ENCODE data around the gene TBC1D24. TPM values are rescaled to one million over a fixed set of nuclear protein-coding genes. Genes with fewer than 3 reads are reported as not detected.

Gene TBC1D24
- total RNA-seq, 4 donors from 2014 or later: 8.7 to 14.8 (median 9.9) TPM

GRCh38 chr16:2494616-2495015, 19.7 kb downstream of the TBC1D24 start:
- peaks cover 21 to 28% of the 10 kb centered on the region in 2 donors for H3K4me1 ChIP-seq
- intact Hi-C loops (cut with DNase I; ENCODE audit: low total_unique reads) (loop anchor here (5.0 kb wide), 1 partner anchor 32 kb away; the partner anchor contains the start of gene TEDC2), in situ Hi-C loops (cut with MboI; ENCODE audit: low sequenced_read_pairs in 4 of 4) (loop anchor here in 3 of 4 donors (5.0 to 25.0 kb wide), 3 partner anchors 147 to 157 kb away; partner anchors contain the start of gene ABCA3 (in 2 of the 3))
- no peaks in the 10 kb centered on the region for H3K9me3 ChIP-seq
- H3K4me3 ChIP-seq: no peak overlapping the region
- no peaks in the 10 kb centered on the region for H3K36me3 ChIP-seq
- no peaks in the 10 kb centered on the region for H3K27me3 ChIP-seq
- no peak for ATAC-seq
- no peak overlapping the region for H3K27ac ChIP-seq
- no peak for DNase-seq
- TF ChIP-seq POLR2A (IDR thresholded peaks at IDR 0.05) (no peak), CTCF (IDR thresholded peaks at IDR 0.05 in 4 of 5, conservative IDR thresholded peaks at IDR 0.05 in 1 of 5) (no peak)

- DNase-seq (no peak), ATAC-seq (no peak)
- Histone ChIP-seq H3K27me3 (no peaks in the 10 kb centered on the region), H3K4me1 (peaks cover 21 to 29% of the 10 kb centered on the region in 2 donors), H3K27ac (no peak overlapping the region), H3K9me3 (no peaks in the 10 kb centered on the region), H3K4me3 (no peak overlapping the region), H3K36me3 (no peaks in the 10 kb centered on the region)
- in situ Hi-C loops (cut with MboI; ENCODE audit: low sequenced_read_pairs in 4 of 4): loop anchor here in 2 of 4 donors (10.0 to 25.0 kb wide), 2 partner anchors 150 to 158 kb away; partner anchors contain the start of gene ABCA3 (in 2 of the 2)
- intact Hi-C loops (cut with DNase I; ENCODE audit: low total_unique reads): loop anchor here (5.0 kb wide), 1 partner anchor 33 kb away; the partner anchor contains the start of gene TEDC2
- TF ChIP-seq CTCF (IDR thresholded peaks at IDR 0.05 in 4 of 5, conservative IDR thresholded peaks at IDR 0.05 in 1 of 5): no peak
- TF ChIP-seq POLR2A (IDR thresholded peaks at IDR 0.05): no peak
Observed at GRCh38 chr16:2495041-2495440, 20.1 kb downstream of the TBC1D24 start.

GRCh38 chr16:2496223-2497115, 21.5 kb downstream of the TBC1D24 start:
- in situ Hi-C loops (cut with MboI; ENCODE audit: low sequenced_read_pairs in 4 of 4): loop anchor here in 2 of 4 donors (10.0 to 25.0 kb wide), 2 partner anchors 152 to 159 kb away; partner anchors contain the start of gene ABCA3 (in 2 of the 2)
- peaks cover 24 to 32% of the 10 kb centered on the region in 2 donors for H3K4me1 ChIP-seq

More at GRCh38 chr16:2496223-2497115, 21.5 kb downstream of the TBC1D24 start:
- ATAC-seq: no peak
- no peaks in the 10 kb centered on the region for H3K27me3 ChIP-seq
- no peak for DNase-seq
- peak overlapping the region in 2 of 4 donors; percentile 46 to 71 for H3K27ac ChIP-seq
- no peak overlapping the region for H3K4me3 ChIP-seq
- H3K36me3 ChIP-seq: no peaks in the 10 kb centered on the region
- intact Hi-C loops (cut with DNase I; ENCODE audit: low total_unique reads): loop anchor here (5.0 kb wide), 1 partner anchor 34 kb away; the partner anchor contains the start of gene TEDC2
- H3K9me3 ChIP-seq: no peaks in the 10 kb centered on the region
- no peak for TF ChIP-seq CTCF (IDR thresholded peaks at IDR 0.05 in 4 of 5, conservative IDR thresholded peaks at IDR 0.05 in 1 of 5)
- TF ChIP-seq POLR2A (IDR thresholded peaks at IDR 0.05): no peak
